Natural killer cell treated with Interleukin-12 subunit alpha and Interleukin-12 subunit beta and Interleukin-15 and Interleukin-18, amount 100 ng/mL, for 72 hours (primary cell): ENCODE measurements around the gene PAQR3. TPM values are rescaled to one million over a fixed set of nuclear protein-coding genes. Genes with fewer than 3 reads are reported as not detected.

Experiments used
- ATAC-seq, 2 donors: fragments of 150-1000 bp; cut with Tn5 transposase in 1 of 2; sonication (Bioruptor Pico), chemical (Tn5 transposase) in 1 of 2; 2 replicates each; pipeline ENCODE4 v1.10.0; 2021
- DNase-seq: peaks from one replicate; pipeline ENCODE4 v3.0.0; 2022; ENCODE audit warnings: low spot score
- H3K27ac Mint-ChIP-seq, 2 donors: 1 replicate in 1 of 2; 2 replicates in 1 of 2; pipeline ENCODE4 v1.8.0; 2022; ENCODE audit warnings: mixed read lengths in 2 of 2, mild to moderate bottlenecking in 1 of 2, moderate library complexity in 1 of 2
- H3K27me3 Mint-ChIP-seq, 2 donors: 1 replicate in 1 of 2; 2 replicates in 1 of 2; pipeline ENCODE4 v1.8.0; 2022; ENCODE audit warnings: mixed read lengths in 2 of 2
- H3K36me3 Mint-ChIP-seq: one replicate; pipeline ENCODE4 v1.8.0; 2022; ENCODE audit warnings: mixed read lengths
- H3K4me1 Mint-ChIP-seq, 2 donors: 1 replicate in 1 of 2; 2 replicates in 1 of 2; pipeline ENCODE4 v1.8.0; 2022; ENCODE audit warnings: low read depth in 2 of 2, mixed read lengths in 2 of 2, mild to moderate bottlenecking in 1 of 2
- H3K4me3 Mint-ChIP-seq: one replicate; pipeline ENCODE4 v1.8.0; 2022; ENCODE audit warnings: mixed read lengths
- H3K9me3 Mint-ChIP-seq: 2 replicates; pipeline ENCODE4 v1.8.0; 2022; ENCODE audit warnings: mixed read lengths
- total RNA-seq, 2 donors: library from RNA; stranded (reverse); gene quantifications; one replicate each; pipeline ENCODE4 v1.2.3, GENCODE V29; 2022

Gene PAQR3, protein sequence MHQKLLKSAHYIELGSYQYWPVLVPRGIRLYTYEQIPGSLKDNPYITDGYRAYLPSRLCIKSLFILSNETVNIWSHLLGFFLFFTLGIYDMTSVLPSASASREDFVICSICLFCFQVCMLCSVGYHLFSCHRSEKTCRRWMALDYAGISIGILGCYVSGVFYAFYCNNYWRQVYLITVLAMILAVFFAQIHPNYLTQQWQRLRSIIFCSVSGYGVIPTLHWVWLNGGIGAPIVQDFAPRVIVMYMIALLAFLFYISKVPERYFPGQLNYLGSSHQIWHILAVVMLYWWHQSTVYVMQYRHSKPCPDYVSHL
- 10 to 100 TPM; 12.2 to 14.6 TPM for total RNA-seq

DNA sequence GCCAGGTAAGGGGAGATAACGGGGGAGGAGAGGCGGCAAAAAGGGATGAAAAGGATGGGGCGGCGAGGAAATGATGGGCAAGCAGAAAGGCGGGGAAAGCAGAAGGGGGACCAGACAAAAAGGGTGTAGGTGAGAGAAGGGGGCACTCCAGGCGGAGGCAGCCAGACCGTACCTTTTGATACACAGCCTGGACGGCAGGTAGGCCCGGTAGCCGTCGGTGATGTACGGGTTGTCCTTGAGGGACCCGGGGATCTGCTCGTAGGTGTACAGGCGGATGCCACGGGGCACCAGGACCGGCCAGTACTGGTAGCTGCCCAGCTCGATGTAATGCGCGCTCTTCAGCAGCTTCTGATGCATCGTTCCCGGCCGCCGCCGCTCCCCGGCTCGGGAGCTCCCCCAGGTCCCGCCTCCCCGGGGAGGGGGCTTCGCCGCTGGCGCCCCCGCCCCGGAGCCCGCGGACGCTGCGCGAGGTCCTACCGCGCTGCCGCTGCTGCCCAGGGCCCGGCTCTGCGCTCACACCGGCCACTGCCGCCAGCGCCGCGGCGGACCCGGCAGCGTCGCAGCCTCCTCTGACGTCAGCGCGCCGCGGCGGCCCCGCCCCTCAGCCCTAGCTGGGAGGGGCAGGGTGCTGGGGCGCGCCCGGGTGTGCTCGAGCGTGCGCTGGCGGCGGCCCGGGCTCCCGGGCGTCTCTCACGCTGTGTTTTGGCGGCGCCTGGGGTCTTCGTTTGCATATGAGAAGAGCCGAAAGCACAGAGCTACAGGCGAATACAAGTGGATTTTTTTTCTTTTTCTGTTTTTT lies at the start of gene PAQR3:
Gene PAQR3 (minus strand): TSS at position 571 of the 799 bp plus-strand sequence. CDS start 214 bp downstream, at position 357.
- peak within 1 kb of the TSS; percentile 100 for H3K4me3 Mint-ChIP-seq
- peak within 1 kb of the TSS; percentile 76 to 77 for H3K27ac Mint-ChIP-seq
- DNase-seq: peak; percentile 88
- H3K4me1 Mint-ChIP-seq: peaks cover 13 to 43% of the 10 kb centered on the region in 2 donors
- H3K9me3 Mint-ChIP-seq: no peaks in the 10 kb centered on the region
- peak; percentile 99 to 100 for ATAC-seq
- peaks cover 4% of the 10 kb centered on the region for H3K36me3 Mint-ChIP-seq
- peaks cover 16 to 23% of the 10 kb centered on the region in 2 donors for H3K27me3 Mint-ChIP-seq

DNA sequence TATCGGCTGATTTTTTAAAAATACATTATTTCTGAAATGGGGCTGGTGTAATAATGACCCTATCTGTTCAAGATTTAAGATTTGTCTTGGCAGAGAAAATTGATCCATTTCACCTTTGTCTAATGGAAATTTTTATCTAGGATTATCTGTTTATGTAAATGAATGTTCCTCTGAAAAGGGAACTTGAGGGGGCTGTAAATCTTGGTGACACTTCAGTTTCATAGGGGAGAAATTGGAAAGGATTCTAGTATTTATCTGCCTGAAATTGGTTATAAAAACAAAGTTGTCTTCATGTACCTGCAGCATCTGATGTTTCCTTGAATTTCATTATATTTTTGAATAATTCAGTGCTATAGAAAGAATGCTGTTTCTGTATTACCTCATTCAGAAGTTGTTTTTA lies 48.4 kb upstream of the PAQR3 start:
- ATAC-seq: no peak
- H3K4me1 Mint-ChIP-seq: no peaks in the 10 kb centered on the region
- no peaks in the 10 kb centered on the region for H3K9me3 Mint-ChIP-seq
- H3K27ac Mint-ChIP-seq: no peak overlapping the region
- peaks cover 0 to 5% of the 10 kb centered on the region in 2 donors for H3K27me3 Mint-ChIP-seq
- no peak overlapping the region for H3K4me3 Mint-ChIP-seq
- DNase-seq: no peak
- no peaks in the 10 kb centered on the region for H3K36me3 Mint-ChIP-seq

DNA sequence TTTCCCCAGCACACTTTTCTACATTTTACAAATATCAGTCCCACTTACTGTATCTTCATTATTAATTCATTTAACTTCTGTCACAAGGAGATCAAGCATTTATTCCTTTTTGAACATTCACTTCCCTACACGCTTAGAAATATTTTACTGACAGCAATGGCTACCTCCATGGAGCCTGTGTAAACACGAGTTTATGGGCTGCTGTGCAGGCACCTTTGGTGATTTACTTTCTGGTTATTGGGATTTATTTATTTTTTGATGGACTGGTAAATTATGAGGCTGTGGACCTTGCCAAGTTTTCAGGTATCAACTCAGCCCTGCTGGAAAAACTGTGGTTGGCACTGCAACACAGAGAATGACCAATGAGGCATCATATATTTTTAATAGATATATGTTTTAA lies 45.4 kb upstream of the PAQR3 start:
- Mint-ChIP-seq H3K4me3 (no peak overlapping the region), H3K4me1 (no peaks in the 10 kb centered on the region), H3K27me3 (peaks cover under 1 to 7% of the 10 kb centered on the region in 2 donors), H3K9me3 (no peaks in the 10 kb centered on the region), H3K36me3 (no peaks in the 10 kb centered on the region), H3K27ac (no peak overlapping the region)
- no peak for DNase-seq
- ATAC-seq: no peak

DNA sequence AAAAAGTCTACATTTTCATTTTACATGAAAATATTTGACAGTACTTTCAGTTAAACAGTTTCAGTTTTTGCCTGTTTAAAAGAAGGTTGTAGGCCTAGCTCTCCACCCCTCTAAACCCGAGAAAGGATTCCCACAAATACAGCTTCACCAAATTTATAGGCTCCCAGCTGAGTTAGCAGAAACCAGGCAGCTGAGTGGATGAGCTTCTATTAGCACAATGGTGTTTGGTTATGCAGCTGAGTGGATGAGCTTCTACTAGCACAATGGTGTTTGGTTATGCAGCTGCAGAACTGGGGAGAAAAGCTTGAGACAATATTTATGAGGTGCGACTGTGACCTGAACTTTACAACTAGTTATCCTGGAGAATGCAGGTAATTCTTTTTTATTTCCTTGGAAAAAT lies 36.6 kb upstream of the PAQR3 start:
- Mint-ChIP-seq H3K36me3 (no peaks in the 10 kb centered on the region), H3K27ac (no peak overlapping the region), H3K4me1 (no peaks in the 10 kb centered on the region), H3K4me3 (no peak overlapping the region), H3K27me3 (peaks cover 14 to 16% of the 10 kb centered on the region in 2 donors), H3K9me3 (peaks cover 2% of the 10 kb centered on the region)
- ATAC-seq (no peak), DNase-seq (no peak)

DNA sequence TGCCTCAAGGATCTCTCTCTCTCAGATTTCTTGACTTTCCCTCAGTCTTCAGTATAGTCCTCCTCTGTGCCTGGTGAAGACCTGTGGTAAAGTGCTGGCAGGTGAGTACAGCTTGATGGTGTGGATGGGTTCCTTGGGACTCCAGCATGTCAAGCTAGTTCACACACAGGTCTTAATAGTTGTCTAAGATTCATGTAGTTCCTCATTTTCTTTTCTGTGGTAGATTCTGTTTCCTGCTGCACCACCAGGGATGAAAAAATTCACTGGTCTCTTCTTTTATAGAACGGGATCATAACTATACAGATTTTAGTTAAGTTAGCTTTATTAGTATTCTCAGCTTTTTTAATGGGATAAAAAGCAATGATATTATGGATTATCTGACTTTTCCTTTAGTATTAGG lies 32.5 kb upstream of the PAQR3 start:
- Mint-ChIP-seq H3K9me3 (no peaks in the 10 kb centered on the region), H3K27me3 (peaks cover 11 to 16% of the 10 kb centered on the region in 2 donors), H3K36me3 (no peaks in the 10 kb centered on the region), H3K4me3 (no peak overlapping the region), H3K4me1 (no peaks in the 10 kb centered on the region), H3K27ac (no peak overlapping the region)
- DNase-seq (no peak), ATAC-seq (no peak)

DNA sequence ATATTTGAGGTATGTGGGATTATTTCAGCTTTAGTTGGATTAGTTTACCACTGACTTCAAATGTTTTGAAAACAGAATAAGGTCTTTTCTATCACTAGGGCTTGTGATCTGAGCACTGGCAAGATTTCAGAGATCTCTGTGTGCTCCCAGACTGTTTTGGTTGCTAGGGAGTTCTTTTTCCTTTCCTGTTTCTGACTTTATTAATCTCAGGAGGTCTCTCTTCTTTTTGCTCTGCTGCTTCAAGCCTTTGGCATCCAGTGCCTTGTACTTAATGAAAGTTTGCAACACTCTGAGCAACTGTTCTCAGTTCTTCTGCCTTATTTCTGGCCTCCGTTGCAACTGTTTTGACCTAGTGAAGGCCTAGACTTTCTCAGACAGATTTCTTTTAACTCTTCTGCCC lies 32.1 kb upstream of the PAQR3 start:
- H3K36me3 Mint-ChIP-seq: no peaks in the 10 kb centered on the region
- H3K4me3 Mint-ChIP-seq: no peak overlapping the region
- no peak for ATAC-seq
- no peak for DNase-seq
- no peak overlapping the region for H3K27ac Mint-ChIP-seq
- H3K27me3 Mint-ChIP-seq: peaks cover 11 to 16% of the 10 kb centered on the region in 2 donors
- no peaks in the 10 kb centered on the region for H3K4me1 Mint-ChIP-seq
- H3K9me3 Mint-ChIP-seq: no peaks in the 10 kb centered on the region

DNA sequence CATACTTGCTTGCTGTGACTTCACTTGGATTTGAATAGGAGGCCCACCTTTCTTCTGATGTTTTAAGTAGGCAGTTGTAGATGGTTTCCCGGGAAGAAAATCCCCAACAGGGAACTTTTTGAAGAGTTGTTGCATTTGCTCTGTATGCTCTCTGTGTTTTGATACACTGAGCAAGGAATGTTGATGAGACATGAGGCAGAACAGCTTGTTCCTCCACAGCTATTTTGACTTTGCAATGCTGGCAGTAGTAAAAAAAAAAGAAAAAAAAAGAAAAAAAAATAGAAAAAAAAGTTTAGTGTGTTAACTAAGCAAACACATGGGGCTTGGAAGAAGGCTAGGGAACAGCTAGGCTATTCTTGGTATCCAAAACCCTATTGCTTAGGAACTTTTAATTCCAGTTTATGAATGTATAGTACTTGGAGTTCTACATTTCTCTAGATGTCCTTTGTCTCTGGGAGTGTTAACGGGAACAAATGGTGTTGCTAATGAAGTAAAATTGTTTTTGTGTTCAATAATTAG lies 23.4 kb upstream of the PAQR3 start:
- Mint-ChIP-seq H3K4me1 (no peaks in the 10 kb centered on the region), H3K27me3 (peaks cover 10 to 17% of the 10 kb centered on the region in 2 donors), H3K4me3 (no peak overlapping the region), H3K27ac (no peak overlapping the region), H3K9me3 (no peaks in the 10 kb centered on the region), H3K36me3 (no peaks in the 10 kb centered on the region)
- ATAC-seq (no peak), DNase-seq (no peak)

DNA sequence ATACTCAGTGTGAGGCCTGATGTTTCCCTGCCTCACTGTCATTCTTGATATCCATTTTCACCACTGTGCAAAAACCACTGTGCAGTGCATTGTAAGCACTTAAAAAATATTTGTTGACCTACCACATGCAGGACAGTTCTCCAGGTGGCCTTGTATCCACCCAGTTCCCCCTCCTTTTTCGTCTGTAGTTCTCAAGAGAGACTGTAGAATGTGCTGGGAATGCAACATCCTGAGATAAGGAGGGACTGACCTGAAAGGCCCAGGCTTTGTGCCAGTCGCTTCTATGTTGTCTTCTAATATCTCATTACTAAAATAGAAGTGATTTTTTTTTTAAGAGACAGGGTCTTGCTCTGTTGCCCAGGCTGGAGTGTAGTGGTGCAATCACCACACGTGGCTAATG lies 21.7 kb upstream of the PAQR3 start:
- DNase-seq (no peak), ATAC-seq (no peak)
- Mint-ChIP-seq H3K9me3 (no peaks in the 10 kb centered on the region), H3K4me3 (no peak overlapping the region), H3K36me3 (no peaks in the 10 kb centered on the region), H3K4me1 (no peaks in the 10 kb centered on the region), H3K27me3 (peaks cover 15 to 17% of the 10 kb centered on the region in 2 donors), H3K27ac (no peak overlapping the region)

DNA sequence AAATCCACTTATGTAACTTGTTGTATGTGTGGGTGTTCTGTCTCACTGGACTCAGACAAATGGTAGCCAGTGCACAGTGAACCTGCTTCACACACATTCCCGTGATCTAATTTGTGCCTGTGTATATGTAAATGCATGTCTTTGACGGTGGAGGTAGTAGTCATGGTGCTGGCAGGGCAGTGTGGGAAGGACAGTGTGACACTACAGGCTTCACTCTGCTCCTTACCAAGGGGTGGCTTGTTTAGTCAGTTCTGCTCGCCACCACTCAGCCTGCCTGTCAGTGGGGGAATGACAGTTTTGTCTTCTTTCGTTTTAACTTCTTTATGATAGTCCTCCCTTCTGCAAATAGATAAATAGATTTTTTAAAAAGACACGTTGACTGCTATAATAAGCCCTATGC lies 17.7 kb upstream of the PAQR3 start:
- no peak for DNase-seq
- no peak overlapping the region for H3K27ac Mint-ChIP-seq
- ATAC-seq: no peak
- H3K36me3 Mint-ChIP-seq: no peaks in the 10 kb centered on the region
- no peak overlapping the region for H3K4me3 Mint-ChIP-seq
- H3K9me3 Mint-ChIP-seq: no peaks in the 10 kb centered on the region
- H3K4me1 Mint-ChIP-seq: no peaks in the 10 kb centered on the region
- H3K27me3 Mint-ChIP-seq: peaks cover 17 to 34% of the 10 kb centered on the region in 2 donors

DNA sequence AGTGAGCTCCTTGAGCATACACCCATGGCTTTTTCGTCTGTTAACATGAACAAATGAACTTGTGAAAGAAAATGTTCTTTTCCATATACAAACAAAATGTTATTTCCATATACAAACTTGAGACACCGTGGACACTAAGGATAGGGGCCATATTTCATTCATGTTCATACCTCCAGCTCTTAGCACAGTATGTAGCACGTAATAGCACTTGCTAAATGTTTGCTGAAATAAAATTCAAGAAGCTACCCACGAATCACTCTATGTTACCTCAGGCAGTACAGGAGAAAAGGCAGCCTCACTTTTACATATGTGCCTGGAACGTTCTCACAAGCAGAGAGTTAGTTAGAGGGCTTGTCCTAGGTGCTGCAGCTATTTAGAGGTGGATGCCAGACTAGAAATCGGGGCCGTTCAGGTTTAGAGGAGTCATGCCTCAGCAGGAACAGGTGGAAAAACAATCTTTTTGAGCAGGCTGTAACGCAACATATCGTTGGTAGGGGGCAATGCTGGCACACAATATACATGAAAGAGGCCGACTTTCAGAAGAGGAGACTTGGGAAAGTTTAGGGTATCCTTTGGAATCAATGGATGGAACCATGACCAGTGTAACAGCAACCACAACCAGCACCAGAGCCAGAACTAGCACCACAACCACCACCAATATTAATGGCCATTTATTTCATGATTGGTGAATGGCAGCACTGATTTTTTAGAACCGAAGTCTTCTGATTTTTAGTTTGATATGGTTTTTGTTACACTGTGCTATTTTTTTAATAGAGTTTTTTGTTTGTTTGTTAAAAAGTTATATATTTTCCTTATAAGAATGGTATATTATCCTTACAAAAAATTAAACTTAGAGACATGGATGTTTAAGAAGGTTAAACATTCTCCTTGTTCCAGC lies 14.8 kb upstream of the PAQR3 start:
- Mint-ChIP-seq H3K27ac (no peak overlapping the region), H3K9me3 (no peaks in the 10 kb centered on the region), H3K4me1 (no peaks in the 10 kb centered on the region), H3K36me3 (no peaks in the 10 kb centered on the region), H3K4me3 (no peak overlapping the region), H3K27me3 (peaks cover 14 to 41% of the 10 kb centered on the region in 2 donors)
- DNase-seq: no peak
- ATAC-seq: peak in 1 of 2 donors; percentile 28

DNA sequence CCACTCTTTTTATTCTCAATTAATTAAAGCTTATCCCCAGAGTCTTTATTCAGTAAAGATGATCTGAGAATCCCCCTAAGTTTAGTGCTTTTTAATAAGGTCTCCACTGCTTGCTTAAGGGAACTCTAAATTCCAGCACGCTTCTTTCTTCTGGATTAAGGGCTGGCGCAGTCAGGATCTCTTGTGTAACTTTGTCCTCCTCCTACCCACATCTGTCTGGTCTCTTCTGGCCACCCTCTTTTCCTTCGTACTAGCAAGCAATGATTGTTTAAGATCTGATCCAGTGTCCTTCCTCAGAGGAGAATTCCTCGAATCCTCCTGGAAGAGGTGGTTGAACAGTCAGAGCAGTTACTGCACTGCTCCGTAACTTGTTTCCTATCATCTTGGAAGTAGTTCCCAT lies 14.0 kb upstream of the PAQR3 start:
- ATAC-seq (no peak), DNase-seq (no peak)
- no peaks in the 10 kb centered on the region for H3K9me3 Mint-ChIP-seq
- no peak overlapping the region for H3K27ac Mint-ChIP-seq
- peaks cover 14 to 38% of the 10 kb centered on the region in 2 donors for H3K27me3 Mint-ChIP-seq
- H3K36me3 Mint-ChIP-seq: no peaks in the 10 kb centered on the region
- no peak overlapping the region for H3K4me3 Mint-ChIP-seq
- no peaks in the 10 kb centered on the region for H3K4me1 Mint-ChIP-seq

DNA sequence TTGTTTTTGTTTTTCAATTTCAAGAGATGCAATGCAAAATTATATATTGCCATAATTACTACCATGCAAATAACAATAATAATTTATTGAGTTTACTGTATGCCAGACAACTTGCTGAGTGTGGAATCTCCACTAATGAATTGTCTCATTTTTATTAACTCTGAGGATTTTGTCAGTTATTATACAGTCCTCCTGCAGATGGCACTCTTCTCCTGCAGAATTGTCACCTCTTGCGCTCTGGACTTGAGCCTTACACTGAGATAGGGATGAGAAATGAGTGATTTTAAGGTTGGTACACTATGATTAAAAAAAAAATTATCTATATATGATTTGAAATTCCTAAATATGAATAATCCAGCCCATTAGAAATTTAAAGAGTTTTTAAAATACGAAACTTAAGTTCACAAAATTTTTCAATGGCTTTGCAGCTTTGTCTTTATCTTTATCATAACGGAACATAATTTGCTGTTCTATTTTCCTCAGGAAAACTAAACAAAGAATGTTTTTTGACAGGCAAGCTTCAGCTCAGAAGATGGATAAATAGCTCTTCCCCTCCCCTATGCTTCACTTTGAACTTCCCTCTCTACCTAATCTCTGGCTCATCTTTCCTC lies 12.7 kb upstream of the PAQR3 start:
- Mint-ChIP-seq H3K27me3 (peaks cover 22 to 45% of the 10 kb centered on the region in 2 donors), H3K4me1 (no peaks in the 10 kb centered on the region), H3K9me3 (no peaks in the 10 kb centered on the region), H3K36me3 (no peaks in the 10 kb centered on the region), H3K27ac (no peak overlapping the region), H3K4me3 (no peak overlapping the region)
- DNase-seq (no peak), ATAC-seq (peak in 1 of 2 donors; percentile 59)

DNA sequence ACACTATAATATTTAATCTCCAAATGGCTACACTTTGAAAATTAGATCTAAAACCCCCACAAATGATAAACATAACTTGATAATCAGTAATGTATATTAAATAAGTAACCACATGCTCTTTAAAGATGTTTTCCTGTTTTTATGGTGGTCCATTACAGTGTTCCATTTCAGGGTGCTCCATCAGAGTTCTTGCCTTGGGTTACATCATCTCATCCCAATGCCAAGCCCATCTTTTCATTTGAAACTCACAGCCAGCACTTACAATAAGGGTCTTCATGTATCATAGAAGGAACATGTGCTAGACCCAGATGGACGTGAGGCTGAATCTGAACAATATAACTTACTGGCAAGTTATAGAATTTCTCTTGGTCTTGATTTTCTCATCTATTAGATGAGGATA lies 10.5 kb upstream of the PAQR3 start:
- Mint-ChIP-seq H3K27ac (no peak overlapping the region), H3K4me3 (no peak overlapping the region), H3K36me3 (no peaks in the 10 kb centered on the region), H3K27me3 (peaks cover 35 to 67% of the 10 kb centered on the region in 2 donors), H3K4me1 (no peaks in the 10 kb centered on the region), H3K9me3 (no peaks in the 10 kb centered on the region)
- DNase-seq (no peak), ATAC-seq (no peak)
